Measurements from ENCODE around the gene KRTAP12-1.

Gene KRTAP12-1

DNA sequence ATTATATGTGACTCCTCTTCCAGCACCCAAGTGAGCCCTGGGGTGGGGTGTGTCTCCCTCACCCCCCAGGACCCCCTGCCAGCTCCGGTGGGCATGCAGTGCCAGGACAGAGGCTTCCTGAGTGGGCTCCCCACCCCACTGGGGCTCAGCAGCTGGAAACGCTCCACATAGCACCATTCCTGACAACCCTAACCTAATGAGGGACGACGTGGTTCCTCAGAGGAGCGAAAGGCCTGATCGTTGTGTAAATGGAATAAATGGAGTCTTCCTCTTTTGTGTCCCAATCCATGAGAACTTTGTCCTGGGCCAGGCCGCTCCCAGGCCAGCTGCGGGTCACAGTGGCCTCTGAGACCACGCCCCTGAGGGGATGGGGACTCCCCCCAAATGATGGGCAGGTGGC lies 31.2 kb upstream of the KRTAP12-1 start:
- ChIA-PET POLR2A (no interaction called here), CTCF (interaction anchor here (0.9 to 1.1 kb wide), 2 partner anchors 21 to 80 kb away, joined by 3 read pairs; no protein-coding TSS in a partner anchor)
- no peak for DNase-seq (ENCODE audit: extremely low spot score)
- no peak for TF ChIP-seq CTCF (IDR thresholded peaks at IDR 0.05; ENCODE audit: control extremely low read depth, extremely low read depth, low read depth, missing control alignments)

GRCh38 chr21:44712203-44713028 lies 30.5 kb upstream of the KRTAP12-1 start:
- no peak for TF ChIP-seq CTCF (IDR thresholded peaks at IDR 0.05; ENCODE audit: control extremely low read depth, extremely low read depth, low read depth, missing control alignments)
- ChIA-PET CTCF (interaction anchor here (1.1 kb wide), 1 partner anchor 81 kb away, joined by 3 read pairs; no protein-coding TSS in a partner anchor), POLR2A (no interaction called here)
- no peak for DNase-seq (ENCODE audit: extremely low spot score)

- no peak for TF ChIP-seq CTCF (IDR thresholded peaks at IDR 0.05; ENCODE audit: control extremely low read depth, extremely low read depth, low read depth, missing control alignments)
- DNase-seq (ENCODE audit: extremely low spot score), result no peak
- ChIA-PET POLR2A (no interaction called here), CTCF (no interaction called here)
These were observed 29.6 kb upstream of the KRTAP12-1 start, which contains the start of gene TSPEAR for GRCh38 chr21:44711327-44712202. TSPEAR (minus strand) TSS chr21:44711572; CDS start chr21:44711514, 58 bp downstream.

DNA sequence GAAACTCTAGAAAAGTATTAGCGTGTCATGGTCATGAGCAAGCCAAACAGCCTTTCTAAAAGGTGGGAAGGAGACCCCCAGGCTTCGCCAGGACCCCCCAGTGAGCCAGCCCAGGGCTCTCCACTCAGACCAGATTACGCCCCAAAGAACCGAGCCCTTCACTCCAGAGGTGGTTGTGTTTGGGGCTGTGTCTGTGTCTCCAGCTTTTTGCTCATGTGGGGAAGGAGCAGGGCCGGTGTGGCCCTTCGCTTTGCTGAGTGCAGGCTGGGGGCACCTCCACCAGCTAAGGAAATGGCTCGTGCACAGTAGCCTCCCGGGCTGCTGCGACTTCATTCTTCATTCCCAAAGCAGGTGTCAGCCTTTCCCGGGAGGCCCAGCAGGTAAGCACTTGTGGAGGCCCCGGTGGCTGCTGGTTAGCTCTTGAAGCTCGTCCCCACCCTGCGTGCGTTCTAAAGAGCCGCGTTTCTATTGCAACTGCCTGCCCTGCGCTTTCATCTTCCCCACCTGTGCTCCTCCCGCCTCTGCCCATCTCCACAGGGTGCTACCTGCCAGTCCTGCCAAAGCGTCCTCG lies 28.9 kb upstream of the KRTAP12-1 start:
- ChIA-PET POLR2A (no interaction called here), CTCF (interaction anchor here (1.3 kb wide), 1 partner anchor 25 kb away, joined by 4 read pairs; no protein-coding TSS in a partner anchor)
- DNase-seq (ENCODE audit: extremely low spot score), result no peak
- no peak for TF ChIP-seq CTCF (IDR thresholded peaks at IDR 0.05; ENCODE audit: control extremely low read depth, extremely low read depth, low read depth, missing control alignments)

DNA sequence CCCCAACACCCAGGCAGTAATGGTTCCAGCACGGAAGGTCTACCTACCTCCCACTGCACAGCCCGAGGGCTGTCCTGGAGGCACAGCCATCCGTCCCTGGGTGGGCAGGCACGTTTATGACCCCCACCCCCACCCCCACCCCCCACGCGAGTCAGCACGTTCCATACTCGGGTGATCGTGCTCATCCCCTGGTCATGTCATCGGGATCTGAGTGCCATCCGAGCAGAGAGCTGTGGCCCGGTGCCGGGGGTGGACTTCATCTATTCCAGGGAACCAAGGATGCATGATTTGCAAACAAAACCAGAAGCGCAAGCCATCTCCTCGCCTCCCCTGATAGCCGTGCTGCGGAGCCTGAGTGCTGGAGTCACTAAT lies 28.3 kb upstream of the KRTAP12-1 start:
- TF ChIP-seq CTCF (IDR thresholded peaks at IDR 0.05; ENCODE audit: control extremely low read depth, extremely low read depth, low read depth, missing control alignments), result no peak
- ChIA-PET POLR2A (no interaction called here), CTCF (interaction anchor here (1.3 kb wide), 1 partner anchor 24 kb away, joined by 4 read pairs; no protein-coding TSS in a partner anchor)
- DNase-seq (ENCODE audit: extremely low spot score), result no peak
